HCT116 (cell line): ENCODE data around the gene RASA2. TPM values are rescaled to one million over a fixed set of nuclear protein-coding genes. Genes with fewer than 3 reads are reported as not detected.

Experiments used
- ATAC-seq: fragments of 200-7000 bp; cut with Tn5 transposase; 2 replicates; pipeline ENCODE4 v1.9.1; 2020; ENCODE audit warnings: mild to moderate bottlenecking, moderate library complexity
- BruUV-seq: library from RNA; stranded (reverse); fragments of 400-500 nt; replicated peaks from 2 replicates; lab custom pipeline; 2021; lab: Mats Ljungman, UMichigan
- CTCF ChIA-PET: fragments of 300-600 bp; sonication (Branson Sonifier 250); formaldehyde crosslinking; loops from one replicate; lab custom pipeline; 2021; ENCODE audit warnings: antibody characterized with exemption; lab: Charles Lee
- POLR2A ChIA-PET: fragments of 300-600, 350-600 bp; sonication (Branson Sonifier 250); formaldehyde crosslinking; loops from one replicate; lab custom pipeline; 2021; ENCODE audit warnings: antibody characterized with exemption; lab: Charles Lee
- RAD21 ChIA-PET, 2 experiments: fragments of 300-600 bp; sonication (Branson Sonifier 250); formaldehyde crosslinking; loops; one replicate each; lab custom pipeline; 2023; ENCODE audit warnings: low total read pairs in 2 of 2; ENCODE audit not compliant: uncharacterized antibody in 2 of 2, unreplicated experiment in 2 of 2, low non-redundant PET in 1 of 2; lab: Charles Lee
- DNase-seq: peaks from one replicate; pipeline ENCODE4 v3.0.0-alpha.2; 2010; ENCODE audit warnings: low read depth, low spot score
- H2AFZ ChIP-seq: fragments of 200-600 bp; shearing (Covaris generic), sonication (generic); 2 replicates; pipeline ENCODE4 v1.6.1; 2017; ENCODE audit warnings: low read depth, mixed run types, mixed read lengths, antibody characterized with exemption, low read length; ENCODE audit not compliant: poor library complexity, severe bottlenecking
- H3K27ac ChIP-seq: 2 replicates; pipeline ENCODE4 v1.5.1; 2012; ENCODE audit warnings: low read depth, low read length
- H3K27me3 ChIP-seq: fragments of 200-600 bp; sonication (generic); 2 replicates; pipeline ENCODE4 v1.6.1; 2016; ENCODE audit warnings: mixed run types, low read length, mixed read lengths; ENCODE audit not compliant: insufficient read depth
- H3K36me3 ChIP-seq, 2 experiments: fragments of 200-500 bp in 1 of 2; fragments of 200-600 bp in 1 of 2; sonication (Bioruptor generic) in 1 of 2; sonication (generic) in 1 of 2; 2 replicates each; pipeline versions ENCODE4 v1.5.1 to v1.6.1; 2014 to 2016; ENCODE audit warnings: low read length in 2 of 2, inconsistent platforms in 1 of 2, mixed read lengths in 1 of 2, mixed run types in 1 of 2; ENCODE audit not compliant: insufficient read depth in 2 of 2, control insufficient read depth in 1 of 2
- H3K4me1 ChIP-seq, 2 experiments: fragments of 200-600 bp in 1 of 2; sonication (generic) in 1 of 2; 2 replicates each; pipeline versions ENCODE4 v1.5.1 to v1.6.1; 2012 to 2017; ENCODE audit warnings: low read length in 2 of 2, inconsistent platforms in 1 of 2, mild to moderate bottlenecking in 1 of 2, mixed read lengths in 1 of 2, mixed run types in 1 of 2, moderate library complexity in 1 of 2; ENCODE audit not compliant: insufficient read depth in 2 of 2, control insufficient read depth in 1 of 2
- H3K4me2 ChIP-seq: fragments of 200-600 bp; sonication (generic); 2 replicates; pipeline ENCODE4 v1.6.1; 2017; ENCODE audit warnings: mixed run types, low read length, mixed read lengths
- H3K4me3 ChIP-seq, 2 experiments: fragments of 200-600 bp in 1 of 2; sonication (generic) in 1 of 2; replicated peaks in 1 of 2; 2 replicates each; pipeline ENCODE4 v1.5.1; 2011 to 2016; ENCODE audit warnings: low read length in 2 of 2, control low read depth in 1 of 2, low read depth in 1 of 2, mild to moderate bottlenecking in 1 of 2, mixed read lengths in 1 of 2, mixed run types in 1 of 2
- H3K79me2 ChIP-seq: fragments of 200-600 bp; sonication (generic); 2 replicates; pipeline ENCODE4 v1.6.1; 2017; ENCODE audit warnings: mild to moderate bottlenecking, mixed run types, low read length, moderate library complexity, mixed read lengths; ENCODE audit not compliant: insufficient read depth
- H3K9ac ChIP-seq: fragments of 200-600 bp; sonication (generic); 2 replicates; pipeline ENCODE4 v1.6.1; 2016; ENCODE audit warnings: low read length, mixed read lengths
- H3K9me2 ChIP-seq: fragments of 200-600 bp; sonication (generic), shearing (Covaris generic); 2 replicates; pipeline ENCODE4 v1.6.1; 2017; ENCODE audit warnings: mixed run types, mild to moderate bottlenecking, moderate library complexity; ENCODE audit not compliant: insufficient read depth
- H3K9me3 ChIP-seq, 2 experiments: fragments of 200-500 bp in 1 of 2; fragments of 200-600 bp in 1 of 2; sonication (Bioruptor generic) in 1 of 2; sonication (generic) in 1 of 2; 2 replicates each; pipeline ENCODE4 v1.6.1; 2014 to 2017; ENCODE audit warnings: low read length in 2 of 2, mixed read lengths in 2 of 2, inconsistent platforms in 1 of 2, low read depth in 1 of 2, mild to moderate bottlenecking in 1 of 2, mixed run types in 1 of 2, moderate library complexity in 1 of 2; ENCODE audit not compliant: control insufficient read depth in 1 of 2, insufficient read depth in 1 of 2
- H4K20me1 ChIP-seq: fragments of 200-600 bp; sonication (generic), shearing (Covaris generic); 2 replicates; pipeline ENCODE4 v1.6.1; 2017; ENCODE audit warnings: mixed run types, mild to moderate bottlenecking, moderate library complexity; ENCODE audit not compliant: insufficient read depth
- ATF3 ChIP-seq: IDR thresholded peaks from 2 replicates; pipeline ENCODE4 v1.6.1; 2012
- CBX3 ChIP-seq: IDR thresholded peaks from 2 replicates; pipeline ENCODE4 v1.6.1; 2012; ENCODE audit warnings: low read depth
- CEBPB ChIP-seq: IDR thresholded peaks from 2 replicates; pipeline ENCODE4 v1.6.1; 2012; ENCODE audit warnings: low read depth
- EZH2 ChIP-seq: fragments of 200-600 bp; sonication (generic); IDR thresholded peaks from 2 replicates; pipeline ENCODE4 v1.6.1; 2017; ENCODE audit warnings: antibody characterized with exemption, mixed run types
- FOSL1 ChIP-seq: IDR thresholded peaks from 2 replicates; pipeline ENCODE4 v1.6.1; 2012; ENCODE audit warnings: low read depth
- SP1 ChIP-seq: IDR thresholded peaks from 2 replicates; pipeline ENCODE4 v1.6.1; 2012; ENCODE audit warnings: low read depth
- YY1 ChIP-seq: IDR thresholded peaks from 2 replicates; pipeline ENCODE4 v1.6.1; 2011; ENCODE audit warnings: low read length, low read depth, moderate library complexity, mild to moderate bottlenecking; ENCODE audit not compliant: insufficient replicate concordance; ENCODE audit errors: extremely low read depth
- intact Hi-C: fragments of 100-400 bp; cut with micrococcal nuclease; formaldehyde crosslinking; loops from 2 replicates; pipeline ENCODE4 v1.10.0; 2022
- total RNA-seq: library from RNA; stranded (reverse); gene quantifications from one replicate; pipeline ENCODE4 v1.2.1, GENCODE V29; 2021; ENCODE audit not compliant: unreplicated experiment

The RASA2 gene
- total RNA-seq, 1 experiment from 2014 or later = 12.8 TPM

DNA sequence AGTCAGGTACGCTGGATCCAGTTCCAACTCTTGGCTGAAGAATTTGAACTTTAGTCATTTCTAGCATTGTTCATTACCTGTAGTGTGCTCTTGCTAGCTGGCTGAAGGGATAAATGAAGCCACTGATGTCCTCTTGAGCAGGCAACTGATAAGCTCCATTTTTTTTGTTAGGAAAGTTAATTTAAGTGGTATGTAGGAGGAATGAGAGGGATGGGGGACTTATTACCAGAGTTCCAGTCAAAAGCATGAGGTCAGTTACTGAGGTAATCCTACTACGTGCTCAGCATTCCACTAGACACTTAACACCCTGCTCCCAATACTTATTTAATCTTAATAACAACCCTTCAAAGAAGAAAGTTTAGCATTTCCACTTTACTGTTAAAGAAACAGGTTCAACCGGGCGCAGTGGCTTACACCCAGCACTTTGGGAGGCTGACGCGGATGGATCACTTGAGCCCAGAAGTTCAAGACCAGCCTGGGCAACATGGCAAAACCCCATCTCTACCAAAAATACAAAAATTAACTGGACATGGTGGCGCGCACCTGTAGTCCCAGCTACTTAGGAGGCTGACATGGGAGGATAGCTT, 2.0 kb upstream of the RASA2 start (continued):
- TF ChIP-seq YY1 (no peak), ATF3 (no peak), EZH2 (no peak)

DNA sequence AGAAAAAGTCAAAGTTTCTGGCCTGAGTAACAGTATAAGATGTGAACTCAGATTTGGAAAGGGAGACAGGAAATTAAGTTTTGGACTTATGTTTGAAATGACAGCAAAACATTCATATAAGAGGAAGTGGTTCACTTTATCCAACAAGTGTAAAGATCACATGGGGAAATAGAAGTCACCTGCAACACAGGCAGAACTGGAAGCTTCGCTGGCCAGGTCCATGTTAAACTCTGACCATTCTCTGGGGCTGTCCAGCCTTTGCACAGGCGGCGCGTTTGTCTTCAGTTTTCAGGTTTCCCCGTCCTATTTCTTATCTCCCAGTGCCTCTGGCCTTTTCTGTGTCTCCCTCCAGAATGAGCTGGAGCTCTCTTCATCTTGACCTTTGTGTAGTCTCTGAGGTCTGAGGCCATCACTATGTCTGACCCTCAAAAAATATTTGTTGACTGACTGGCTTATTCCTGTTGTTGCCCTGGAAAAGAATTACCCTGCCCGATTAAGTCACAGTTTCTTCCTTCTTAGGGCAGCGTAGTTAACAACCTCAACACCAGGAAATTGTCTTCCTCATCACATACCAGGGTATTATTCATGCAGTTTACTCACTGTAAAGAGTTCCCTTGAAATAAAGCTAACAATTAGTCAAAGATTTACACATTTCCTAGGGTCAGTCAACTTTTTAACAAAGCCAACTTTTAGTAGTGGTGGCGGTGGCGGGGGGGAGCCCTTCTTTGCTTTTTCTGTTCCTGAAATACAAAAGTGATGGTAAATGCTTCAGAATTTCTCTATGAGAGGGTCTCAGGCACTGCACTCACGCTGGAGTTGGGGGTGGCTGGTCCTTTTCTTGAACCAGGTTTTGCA, 959 bp upstream of the RASA2 start:
- Histone ChIP-seq H3K36me3 (no peaks in the 10 kb centered on the region), H2AFZ (peak overlapping the region; percentile 97), H3K9ac (peak overlapping the region; percentile 40), H3K79me2 (peaks cover 32% of the 10 kb centered on the region), H4K20me1 (peaks cover 9% of the 10 kb centered on the region; the same call in 1 of the 2 replicates), H3K27ac (no peak overlapping the region), H3K4me2 (peak overlapping the region; percentile 83), H3K4me1 (peaks cover 12 to 36% of the 10 kb centered on the region in 2 experiments), H3K4me3 (peak overlapping the region; percentile 43 to 55)
- BruUV-seq = TSS peak; percentile 26
- intact Hi-C loops = no loop called here
- CTCF ChIA-PET = no interaction called here
- TF ChIP-seq SP1 (peak; percentile 39; the same call in 1 of the 2 replicates), CBX3 (no peak), FOSL1 (peak; percentile 32; the same call in 1 of the 2 replicates), CEBPB (peak; percentile 13; the same call in 1 of the 2 replicates)
- TF ChIP-seq, all 23 proteins: peak for 3
- H3K27me3 ChIP-seq = no peaks in the 10 kb centered on the region
- H3K9me3 ChIP-seq = no peaks in the 10 kb centered on the region
- ATAC-seq (no peak), DNase-seq (peak; percentile 12)
- H3K9me2 ChIP-seq = no peaks in the 10 kb centered on the region
- ChIA-PET RAD21 (no interaction called here), POLR2A (no interaction called here)
